Common myeloid progenitor, CD34-positive (primary cell): Measurements from ENCODE around the gene RBPJL.

Source experiments
- CTCF ChIA-PET: fragments of 350-600 bp; sonication (Branson Sonifier 250); formaldehyde crosslinking; loops from one replicate; lab custom pipeline; 2021; ENCODE audit warnings: antibody characterized with exemption; lab: Charles Lee
- POLR2A ChIA-PET: fragments of 350-600 bp; sonication (Branson Sonifier 250); formaldehyde crosslinking; loops from one replicate; lab custom pipeline; 2021; ENCODE audit warnings: antibody characterized with exemption; lab: Charles Lee
- DNase-seq, 3 donors: peaks; one replicate each; pipeline versions ENCODE4 v3.0.0 to v3.0.0-alpha.2; 2013
- H3K27ac ChIP-seq, 2 experiments: 1 replicate in 1 of 2; 2 replicates in 1 of 2; pipeline ENCODE4 v1.7.0; 2013; ENCODE audit warnings: inconsistent platforms in 2 of 2, low read length in 2 of 2, mild to moderate bottlenecking in 2 of 2, low read depth in 1 of 2, moderate library complexity in 1 of 2; ENCODE audit not compliant: severe bottlenecking in 2 of 2, insufficient read depth in 1 of 2, poor library complexity in 1 of 2
- H3K27me3 ChIP-seq, 5 experiments: replicated peaks in 2 of 5; 1 replicate in 3 of 5; 2 replicates in 2 of 5; pipeline versions ENCODE4 v1.6.1 to v1.7.0; 2013; ENCODE audit warnings: low read length in 4 of 5, mild to moderate bottlenecking in 2 of 5, moderate library complexity in 2 of 5, inconsistent platforms in 1 of 5; ENCODE audit not compliant: insufficient read depth in 5 of 5, control insufficient read depth in 4 of 5
- H3K36me3 ChIP-seq, 4 experiments: 1 replicate in 2 of 4; 2 replicates in 2 of 4; pipeline versions ENCODE4 v1.6.1 to v1.7.0; 2013; ENCODE audit warnings: low read length in 3 of 4, control low read depth in 1 of 4, mild to moderate bottlenecking in 1 of 4; ENCODE audit not compliant: control insufficient read depth in 4 of 4, insufficient read depth in 4 of 4
- H3K4me1 ChIP-seq, 4 experiments: 1 replicate in 3 of 4; 2 replicates in 1 of 4; pipeline versions ENCODE4 v1.6.1 to v1.7.1; 2013; ENCODE audit warnings: low read length in 3 of 4, mild to moderate bottlenecking in 3 of 4, control low read depth in 1 of 4, inconsistent platforms in 1 of 4, moderate library complexity in 1 of 4; ENCODE audit not compliant: control insufficient read depth in 4 of 4, insufficient read depth in 4 of 4; ENCODE audit errors: control extremely low read depth in 1 of 4
- H3K4me3 ChIP-seq, 7 experiments: 1 replicate in 4 of 7; 2 replicates in 3 of 7; pipeline versions ENCODE4 v1.5.1 to v1.7.0; 2013; ENCODE audit warnings: mild to moderate bottlenecking in 7 of 7, low read length in 6 of 7, moderate library complexity in 6 of 7, inconsistent platforms in 2 of 7, low read depth in 2 of 7, control low read depth in 1 of 7; ENCODE audit not compliant: insufficient read depth in 4 of 7, control insufficient read depth in 1 of 7; ENCODE audit errors: extremely low read depth in 1 of 7
- H3K9me3 ChIP-seq, 5 experiments: 1 replicate in 4 of 5; 2 replicates in 1 of 5; pipeline versions ENCODE4 v1.6.1 to v1.7.1; 2013; ENCODE audit warnings: low read length in 4 of 5, mild to moderate bottlenecking in 2 of 5, inconsistent platforms in 1 of 5, low read depth in 1 of 5, moderate library complexity in 1 of 5; ENCODE audit not compliant: control insufficient read depth in 4 of 5, insufficient read depth in 2 of 5; ENCODE audit errors: control extremely low read depth in 1 of 5
- WGBS: methylation state at CpG from one replicate; pipeline ENCODE4 v1.1.5; 2013; ENCODE audit not compliant: insufficient coverage; 5-methylcytosine and 5-hydroxymethylcytosine counted together

RBPJL gene

GRCh38 chr20:45363611-45364492 lies 57.2 kb downstream of the RBPJL start:
- H3K9me3 ChIP-seq = no peaks in the 10 kb centered on the region
- peak overlapping the region; percentile 59 to 92 (median 85) for H3K4me3 ChIP-seq
- peaks cover 4 to 39% (median 24%) of the 10 kb centered on the region in 4 experiments for H3K36me3 ChIP-seq
- H3K4me1 ChIP-seq = peaks cover 20 to 55% (median 41%) of the 10 kb centered on the region in 4 experiments
- 27% methylated on average over 21 of the region's 23 CpGs for WGBS
- DNase-seq = no peak
- ChIA-PET POLR2A (interaction anchor here (0.9 to 2.7 kb wide), 4 partner anchors 8 to 73 kb away, joined by 5 to 16 read pairs (median 6); partner anchors contain the start of gene SDC4), CTCF (interaction anchor here (0.6 to 22.7 kb wide), 19 partner anchors 9 to 420 kb away, joined by 3 to 353 read pairs (median 5); partner anchors contain the start of gene SDC4)
- H3K27ac ChIP-seq = peak overlapping the region; percentile 89 to 95
- H3K27me3 ChIP-seq = no peaks in the 10 kb centered on the region

GRCh38 chr20:45365444-45365970 lies 58.9 kb downstream of the RBPJL start:
- peaks cover 4 to 39% (median 24%) of the 10 kb centered on the region in 4 experiments for H3K36me3 ChIP-seq
- CTCF ChIA-PET = interaction anchor here (0.6 to 22.7 kb wide), 8 partner anchors 7 to 146 kb away, joined by 3 to 353 read pairs (median 6); partner anchors contain the start of genes DBNDD2 and PIGT
- no peaks in the 10 kb centered on the region for H3K27me3 ChIP-seq
- DNase-seq = no peak
- H3K4me3 ChIP-seq = no peak overlapping the region
- no peaks in the 10 kb centered on the region for H3K9me3 ChIP-seq
- H3K4me1 ChIP-seq = peaks cover 21 to 44% (median 35%) of the 10 kb centered on the region in 4 experiments
- POLR2A ChIA-PET = interaction anchor here (1.3 kb wide), 1 partner anchor 20 kb away, joined by 3 read pairs; no protein-coding TSS in a partner anchor
- 96% methylated on average over 4 of the region's 5 CpGs for WGBS
- H3K27ac ChIP-seq = no peak overlapping the region

GRCh38 chr20:45366192-45366591 lies 59.6 kb downstream of the RBPJL start:
- no peak for DNase-seq
- CTCF ChIA-PET = interaction anchor here (0.7 to 22.7 kb wide), 10 partner anchors 7 to 102 kb away, joined by 3 to 353 read pairs (median 6); partner anchors contain the start of genes DBNDD2 and PIGT
- WGBS = 100% methylated on average over 1 of the region's 1 CpG
- Histone ChIP-seq H3K9me3 (no peaks in the 10 kb centered on the region), H3K4me1 (peaks cover 21 to 38% (median 32%) of the 10 kb centered on the region in 4 experiments), H3K27ac (no peak overlapping the region), H3K4me3 (no peak overlapping the region), H3K27me3 (no peaks in the 10 kb centered on the region), H3K36me3 (peaks cover 4 to 39% (median 24%) of the 10 kb centered on the region in 4 experiments)
- POLR2A ChIA-PET = interaction anchor here (1.3 kb wide), 1 partner anchor 20 kb away, joined by 3 read pairs; no protein-coding TSS in a partner anchor

- ChIA-PET POLR2A (interaction anchor here (1.3 kb wide), 1 partner anchor 21 kb away, joined by 3 read pairs; no protein-coding TSS in a partner anchor), CTCF (interaction anchor here (0.7 to 22.7 kb wide), 8 partner anchors 6 to 102 kb away, joined by 3 to 353 read pairs (median 6); partner anchors contain the start of gene DBNDD2)
- H3K36me3 ChIP-seq = peaks cover 4 to 42% (median 24%) of the 10 kb centered on the region in 4 experiments
- no peaks in the 10 kb centered on the region for H3K9me3 ChIP-seq
- H3K27me3 ChIP-seq = no peaks in the 10 kb centered on the region
- no peak for DNase-seq
- no peak overlapping the region for H3K27ac ChIP-seq
- no peak overlapping the region for H3K4me3 ChIP-seq
- H3K4me1 ChIP-seq = peaks cover 21 to 33% (median 30%) of the 10 kb centered on the region in 4 experiments
- 85% methylated on average over 11 of the region's 11 CpGs for WGBS
These were observed 60.0 kb downstream of the RBPJL start for GRCh38 chr20:45366631-45367030.

GRCh38 chr20:45367126-45367525 lies 60.5 kb downstream of the RBPJL start:
- H3K9me3 ChIP-seq = no peaks in the 10 kb centered on the region
- no peaks in the 10 kb centered on the region for H3K27me3 ChIP-seq
- peaks cover 16 to 28% (median 25%) of the 10 kb centered on the region in 4 experiments for H3K4me1 ChIP-seq
- H3K36me3 ChIP-seq = peaks cover 4 to 44% (median 24%) of the 10 kb centered on the region in 4 experiments
- no peak for DNase-seq
- no peak overlapping the region for H3K27ac ChIP-seq
- ChIA-PET CTCF (interaction anchor here (0.7 to 22.7 kb wide), 10 partner anchors 10 to 101 kb away, joined by 3 to 353 read pairs (median 4); partner anchors contain the start of gene DBNDD2), POLR2A (no interaction called here)
- no peak overlapping the region for H3K4me3 ChIP-seq
